IMR-90 (cell line): ENCODE results near the gene SLC44A5.

Experiments
- NFE2L2 ChIP-seq: fragments of 150-350 bp; IDR thresholded peaks from 2 replicates; pipeline ENCODE4 v1.6.1; 2016; ENCODE audit warnings: low read depth, mild to moderate bottlenecking, low read length
- TF ChIP-seq, protein P1 (sequence below): conservative IDR thresholded peaks from 2 replicates; pipeline ENCODE4 v1.5.1; 2012; ENCODE audit warnings: mild to moderate bottlenecking, low read depth, low read length, improper control_type of control experiment

GRCh38 chr1:75531570-75531969, 79.3 kb downstream of the SLC44A5 start:
- TF ChIP-seq, protein P1, sequence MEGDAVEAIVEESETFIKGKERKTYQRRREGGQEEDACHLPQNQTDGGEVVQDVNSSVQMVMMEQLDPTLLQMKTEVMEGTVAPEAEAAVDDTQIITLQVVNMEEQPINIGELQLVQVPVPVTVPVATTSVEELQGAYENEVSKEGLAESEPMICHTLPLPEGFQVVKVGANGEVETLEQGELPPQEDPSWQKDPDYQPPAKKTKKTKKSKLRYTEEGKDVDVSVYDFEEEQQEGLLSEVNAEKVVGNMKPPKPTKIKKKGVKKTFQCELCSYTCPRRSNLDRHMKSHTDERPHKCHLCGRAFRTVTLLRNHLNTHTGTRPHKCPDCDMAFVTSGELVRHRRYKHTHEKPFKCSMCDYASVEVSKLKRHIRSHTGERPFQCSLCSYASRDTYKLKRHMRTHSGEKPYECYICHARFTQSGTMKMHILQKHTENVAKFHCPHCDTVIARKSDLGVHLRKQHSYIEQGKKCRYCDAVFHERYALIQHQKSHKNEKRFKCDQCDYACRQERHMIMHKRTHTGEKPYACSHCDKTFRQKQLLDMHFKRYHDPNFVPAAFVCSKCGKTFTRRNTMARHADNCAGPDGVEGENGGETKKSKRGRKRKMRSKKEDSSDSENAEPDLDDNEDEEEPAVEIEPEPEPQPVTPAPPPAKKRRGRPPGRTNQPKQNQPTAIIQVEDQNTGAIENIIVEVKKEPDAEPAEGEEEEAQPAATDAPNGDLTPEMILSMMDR = no peak
- no peak for TF ChIP-seq NFE2L2
